H1 (cell line): Measurements from ENCODE around the gene SLC27A5. TPM values are rescaled to one million over a fixed set of nuclear protein-coding genes. Genes with fewer than 3 reads are reported as not detected.

Experiments used
- BRCA1 ChIP-seq: IDR thresholded peaks from 2 replicates; pipeline ENCODE4 v1.6.1; 2012; ENCODE audit warnings: low read depth, low read length, improper control_type of control experiment
- KDM1A ChIP-seq: fragments of 200-600, 300-600 bp; sonication (generic); IDR thresholded peaks from 2 replicates; pipeline ENCODE4 v1.7.1; 2016; ENCODE audit warnings: mild to moderate bottlenecking, low read length, borderline replicate concordance
- POLR2A ChIP-seq, 2 experiments: IDR thresholded peaks; 1 replicate in 1 of 2; 2 replicates in 1 of 2; pipeline ENCODE4 v1.6.1; 2011; ENCODE audit warnings: low read depth in 2 of 2, low read length in 2 of 2, mild to moderate bottlenecking in 2 of 2; ENCODE audit errors: control extremely low read depth in 1 of 2
- RXRA ChIP-seq: IDR thresholded peaks from 2 replicates; pipeline ENCODE4 v1.6.1; 2011; ENCODE audit warnings: low read depth, mild to moderate bottlenecking, low read length, moderate library complexity; ENCODE audit not compliant: insufficient read depth
- TAF1 ChIP-seq: IDR thresholded peaks from 2 replicates; pipeline ENCODE4 v1.6.1; 2011; ENCODE audit warnings: mild to moderate bottlenecking, low read depth, low read length
- polyA plus RNA-seq, 7 experiments: library from polyadenylated mRNA; depleted of rRNA in 3 of 7; stranded (reverse) in 5 of 7; unstranded in 2 of 7; fragments of >200 nt in 5 of 7; fragments of 200-250 nt in 2 of 7; gene quantifications; 1 replicate in 5 of 7; 2 replicates in 1 of 7; 4 replicates in 1 of 7; pipeline versions ENCODE4 v1.2.1 to v1.2.3, GENCODE V29; 2011 to 2013; ENCODE audit warnings: missing spikeins in 2 of 7, mixed read lengths in 2 of 7
- total RNA-seq: library from RNA; stranded (reverse); fragmentation: NEBNext Ultra II Directional; extraction: Animal tissue kit (Norgen Biotek cat#: 25700); gene quantifications from 2 replicates; pipeline ENCODE4 v1.2.1, GENCODE V29; 2021

Gene SLC27A5
- total and polyA plus RNA-seq, 2 of the 8 experiments (the other 6 are each of a cell fraction or from before 2014, with no cell fraction given), result 25.1 to 80.5 TPM

- TF ChIP-seq KDM1A (no peak), BRCA1 (no peak), TAF1 (no peak), RXRA (no peak), POLR2A (IDR thresholded peaks at IDR 0.05; ENCODE audit: control extremely low read depth in 1 of 2, low read depth in 2 of 2, low read length in 2 of 2) (no peak; a peak in 1 of 3 replicates)
These were observed 49.1 kb upstream of the SLC27A5 start (continued) for GRCh38 chr19:58560921-58561320.
